DND-41 (cell line): Measurements from ENCODE around the gene TOGARAM2.

Source experiments
- CTCF ChIP-seq: IDR thresholded peaks from 2 replicates; pipeline ENCODE4 v1.5.1; 2012; ENCODE audit warnings: borderline replicate concordance, low read length, moderate library complexity, mild to moderate bottlenecking; ENCODE audit not compliant: poor library complexity, severe bottlenecking; ENCODE audit errors: extremely low read depth
- EZH2 ChIP-seq: IDR thresholded peaks from 3 replicates; pipeline ENCODE4 v1.6.1; 2012; ENCODE audit warnings: borderline replicate concordance, low read depth, mild to moderate bottlenecking, moderate library complexity, low read length, inconsistent platforms; ENCODE audit not compliant: severe bottlenecking

GRCh38 chr2:28978606-28979005 lies 2.5 kb upstream of the TOGARAM2 start:
- no peak for TF ChIP-seq CTCF
- TF ChIP-seq EZH2 = no peak
